Occipital lobe (tissue), 2 donors: ENCODE data around the gene SUGCT. TPM values are rescaled to one million over a fixed set of nuclear protein-coding genes. Genes with fewer than 3 reads are reported as not detected.

ENCODE experiments used
- DNase-seq: peaks from one replicate; lab custom pipeline; 2025; lab: John Stamatoyannopoulos, UW
- total RNA-seq: library from RNA; depleted of rRNA; stranded (reverse); fragments of >200 nt; gene quantifications from one replicate; pipeline ENCODE4 v1.2.3, GENCODE V29; 2014

The SUGCT gene
- total RNA-seq, 1 donor from 2014 or later: 3.9 TPM

DNA sequence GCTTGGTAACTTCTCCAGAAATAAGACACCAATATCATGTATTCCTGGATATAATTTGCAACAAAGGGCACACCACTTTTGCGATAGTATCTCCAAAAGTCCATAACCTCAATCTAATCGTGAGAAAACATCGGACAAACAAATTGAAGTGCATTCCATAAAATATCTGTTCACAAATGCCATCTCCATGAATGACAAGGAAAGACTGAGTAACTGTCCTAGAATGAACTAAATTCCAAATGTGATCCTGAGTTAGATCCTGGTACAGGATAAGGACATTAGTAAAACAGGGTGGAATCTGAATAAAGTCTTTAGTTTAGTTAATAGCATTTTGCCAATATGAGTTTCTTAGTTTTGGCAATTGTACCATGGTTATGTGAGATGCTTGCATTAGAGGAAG lies 384.2 kb downstream of the SUGCT start:
- DNase-seq: no peak

- DNase-seq: no peak
These were observed 386.4 kb downstream of the SUGCT start for GRCh38 chr7:40520986-40521738.

DNA sequence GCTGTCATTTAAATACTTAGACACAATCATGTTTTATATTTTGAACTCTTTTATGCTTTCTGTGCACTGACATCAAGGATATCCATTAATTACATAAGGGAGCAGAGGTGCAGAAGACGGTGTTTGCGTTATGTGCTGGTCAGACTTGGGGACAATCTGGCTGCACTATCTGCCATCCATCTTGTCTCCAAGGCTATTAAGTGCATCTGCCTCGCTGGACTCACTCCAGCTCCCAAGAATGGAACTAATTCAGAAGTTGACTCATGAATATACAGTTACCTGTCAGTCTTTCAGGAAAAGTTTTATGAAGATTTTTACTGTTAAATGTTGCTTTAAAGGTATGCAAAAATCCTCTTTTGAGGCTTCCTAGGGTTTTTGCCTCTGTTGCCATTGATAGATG lies 391.0 kb downstream of the SUGCT start:
- no peak for DNase-seq

GRCh38 chr7:40526951-40527715 lies 392.3 kb downstream of the SUGCT start:
- DNase-seq: no peak

GRCh38 chr7:40527723-40528122 lies 392.9 kb downstream of the SUGCT start:
- no peak for DNase-seq

DNA sequence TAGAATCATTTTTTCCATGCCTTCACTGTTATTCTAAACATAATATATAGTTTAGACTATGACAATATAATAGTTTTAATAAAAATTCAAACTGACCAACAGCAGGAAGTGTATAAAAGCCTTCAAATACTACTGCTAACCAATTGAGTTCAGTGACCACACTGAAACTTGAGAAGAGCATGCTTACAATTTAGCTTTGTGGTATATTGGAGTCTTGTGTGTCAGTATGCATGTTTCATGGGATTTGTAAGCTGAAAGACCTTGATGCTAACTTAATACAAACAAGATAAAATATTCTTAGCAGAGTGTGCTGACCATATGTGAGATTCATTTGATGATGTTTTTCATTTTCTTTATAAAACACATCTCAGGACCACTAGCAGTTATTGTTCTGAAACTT lies 395.5 kb downstream of the SUGCT start:
- no peak for DNase-seq

GRCh38 chr7:40531956-40532355 lies 397.2 kb downstream of the SUGCT start:
- no peak for DNase-seq

DNA sequence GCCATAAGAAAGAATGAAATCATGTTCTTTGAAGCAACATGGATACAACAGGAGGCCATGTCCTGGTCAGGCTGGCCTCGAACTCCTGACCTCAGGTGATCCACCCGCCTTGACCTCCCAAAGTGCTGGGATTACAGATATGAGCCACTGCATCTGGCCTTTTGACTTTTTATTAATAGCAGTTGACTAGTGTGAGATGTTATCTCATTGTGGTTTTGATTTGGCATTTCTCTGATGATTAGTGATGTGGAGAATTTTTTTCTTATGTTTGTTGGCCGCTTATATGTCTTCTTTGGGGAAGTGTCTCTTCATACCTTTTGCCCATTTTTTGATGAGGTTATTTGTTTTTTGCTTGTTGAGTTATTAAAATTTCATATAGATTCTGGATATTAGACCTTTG lies 400.9 kb downstream of the SUGCT start:
- no peak for DNase-seq

- no peak for DNase-seq
These were observed 401.6 kb downstream of the SUGCT start for GRCh38 chr7:40536421-40536820.

GRCh38 chr7:40538281-40538680 lies 403.5 kb downstream of the SUGCT start:
- DNase-seq: no peak

DNA sequence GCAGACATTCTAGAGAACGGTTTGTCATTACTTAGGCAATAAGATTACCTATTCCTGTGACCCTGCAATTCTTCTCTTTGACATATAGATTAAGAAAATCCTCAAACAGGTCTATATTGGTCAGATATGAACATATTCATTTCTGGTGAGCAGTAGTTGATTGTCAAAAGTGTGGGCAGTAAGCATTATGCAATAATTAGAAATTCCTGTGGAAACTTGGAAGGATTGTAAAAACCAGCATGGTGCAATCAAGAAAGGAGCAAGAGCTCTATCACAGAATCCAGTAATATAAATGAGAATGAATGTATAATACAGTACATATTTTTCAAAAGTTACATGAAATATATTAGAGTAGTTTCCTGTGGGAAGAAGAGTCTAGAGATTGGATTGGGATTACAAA lies 406.5 kb downstream of the SUGCT start:
- DNase-seq: no peak

GRCh38 chr7:40542982-40543741 lies 408.4 kb downstream of the SUGCT start:
- no peak for DNase-seq

- DNase-seq: no peak
These were observed 409.5 kb downstream of the SUGCT start for GRCh38 chr7:40544221-40544723.

- DNase-seq: no peak
These were observed 410.1 kb downstream of the SUGCT start for GRCh38 chr7:40544871-40545303.

GRCh38 chr7:40545739-40546138 lies 410.9 kb downstream of the SUGCT start:
- no peak for DNase-seq

DNA sequence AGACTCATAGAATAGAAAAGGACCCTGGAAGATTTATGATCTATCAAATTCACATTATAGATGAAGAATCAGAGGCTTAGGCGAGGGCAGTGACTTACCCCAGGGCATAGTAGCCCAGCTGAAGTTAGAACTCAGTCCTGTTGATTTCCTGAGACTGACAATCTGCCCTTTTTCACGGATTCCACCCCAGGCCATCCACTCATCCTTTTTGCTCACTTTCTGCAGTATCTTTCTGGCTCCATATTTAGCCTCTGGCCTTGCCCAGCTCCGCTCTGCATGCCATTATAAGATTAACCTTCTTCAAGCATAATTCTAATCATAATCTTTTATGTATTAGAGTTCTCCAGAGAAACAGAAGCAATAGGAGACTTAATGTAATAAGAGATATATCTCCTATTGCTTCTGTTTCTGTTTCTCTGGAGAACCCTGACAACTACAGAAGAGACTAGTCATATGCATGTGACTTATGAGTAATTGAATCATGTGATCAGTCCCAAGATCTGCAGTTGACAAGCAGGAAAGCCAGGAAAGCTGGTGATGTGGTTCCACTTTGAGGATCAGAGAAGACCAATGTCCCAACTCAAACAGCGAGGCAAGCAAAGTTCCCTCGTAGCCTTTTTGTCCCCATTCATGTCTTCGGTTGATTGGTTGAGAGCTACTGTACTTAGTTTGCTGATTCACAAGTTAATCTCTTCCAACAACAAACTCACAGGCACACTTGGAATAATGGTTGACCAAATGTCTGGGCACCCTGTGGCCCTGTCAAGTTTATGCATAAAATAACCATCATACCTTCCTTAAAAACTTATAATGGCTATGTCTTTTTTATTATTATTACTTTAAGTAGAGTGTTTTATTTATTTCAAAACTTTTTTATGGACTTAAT lies 412.1 kb downstream of the SUGCT start:
- no peak for DNase-seq

DNA sequence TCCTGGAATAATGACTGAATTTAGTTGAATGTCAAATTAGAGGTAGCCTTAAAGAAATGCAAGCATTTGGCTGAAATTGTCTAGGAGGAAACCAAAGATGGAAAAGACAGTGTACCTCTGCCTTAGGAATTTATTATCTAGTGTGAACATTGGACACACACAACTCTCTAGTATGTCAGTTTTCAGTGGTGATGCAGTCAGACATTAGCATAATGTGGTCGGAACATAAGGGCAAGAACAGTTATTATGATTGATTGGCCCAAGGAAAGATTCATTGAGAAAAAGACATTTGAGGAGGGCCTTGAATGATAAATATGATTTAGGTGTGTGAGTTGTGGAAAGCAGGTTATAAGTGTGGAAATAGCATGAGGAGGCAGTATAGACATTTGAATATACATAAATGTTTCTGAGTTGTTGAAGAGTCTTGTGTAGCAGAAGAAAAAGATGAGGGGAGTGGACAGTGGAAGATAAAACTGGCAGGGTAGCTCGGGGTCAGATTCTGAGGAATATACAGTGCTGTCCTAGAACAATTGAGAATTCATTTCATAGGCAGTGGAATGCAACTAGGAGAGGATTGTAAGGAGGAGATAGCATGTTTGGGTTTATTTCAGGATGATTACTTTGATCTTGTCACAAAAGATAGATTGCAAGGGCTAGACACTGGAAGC lies 414.7 kb downstream of the SUGCT start:
- no peak for DNase-seq

- no peak for DNase-seq
These were observed 417.1 kb downstream of the SUGCT start for GRCh38 chr7:40551685-40552576.

DNA sequence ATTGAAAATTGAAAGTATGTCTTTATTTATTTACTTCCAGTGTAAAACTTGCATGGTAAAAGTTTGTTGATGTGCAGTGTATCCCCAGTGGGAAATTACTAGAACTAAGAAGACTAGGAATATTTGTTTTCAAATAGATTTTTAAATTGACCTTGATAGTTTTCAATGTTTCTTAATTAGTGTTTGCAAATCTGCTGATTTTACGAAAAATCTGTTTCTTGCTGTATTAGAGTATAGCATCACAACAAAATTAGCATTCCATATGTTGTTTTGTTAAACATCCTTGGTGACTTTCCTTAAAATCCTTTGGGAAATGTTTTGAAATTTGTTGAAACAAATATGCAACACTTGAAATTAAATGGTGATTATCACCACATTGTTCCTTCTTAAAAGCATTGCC lies 425.9 kb downstream of the SUGCT start:
- DNase-seq: no peak
